Upper lobe of left lung (tissue), 6 donors: ENCODE results near the gene TSPAN11. TPM values are rescaled to one million over a fixed set of nuclear protein-coding genes. Genes with fewer than 3 reads are reported as not detected.

Experiments used
- ATAC-seq, 2 donors: fragments of 200-7000 bp; cut with Tn5 transposase; one replicate each; pipeline ENCODE4 v1.9.1; 2022; ENCODE audit warnings: mild to moderate bottlenecking in 2 of 2, moderate library complexity in 2 of 2; ENCODE audit not compliant: low FRiP score in 2 of 2
- DNase-seq, 2 donors: peaks; one replicate each; pipeline ENCODE4 v3.0.0-alpha.2; 2019 to 2020
- H3K27ac ChIP-seq, 4 donors: fragments of 200-600 bp; sonication (generic); one replicate each; pipeline ENCODE4 v1.5.1; 2016 to 2019
- H3K27me3 ChIP-seq, 4 donors: fragments of 200-600 bp; sonication (generic); one replicate each; pipeline ENCODE4 v1.5.1; 2017 to 2019
- H3K36me3 ChIP-seq, 4 donors: fragments of 200-600 bp; sonication (generic); one replicate each; pipeline ENCODE4 v1.5.1; 2016 to 2019
- H3K4me1 ChIP-seq, 4 donors: fragments of 200-600 bp; sonication (generic); one replicate each; pipeline ENCODE4 v1.5.1; 2018 to 2019
- H3K4me3 ChIP-seq, 4 donors: fragments of 200-600 bp; sonication (generic); one replicate each; pipeline ENCODE4 v1.5.1; 2017 to 2019; ENCODE audit warnings: mild to moderate bottlenecking in 2 of 4, moderate library complexity in 1 of 4
- H3K9me3 ChIP-seq, 4 donors: fragments of 200-600 bp; sonication (generic); one replicate each; pipeline ENCODE4 v1.5.1; 2018 to 2019
- CTCF ChIP-seq, 6 experiments: fragments of 450-650 bp in 4 of 6; fragments of 200-600 bp in 2 of 6; sonication (generic) in 2 of 6; IDR thresholded peaks; one replicate each; pipeline ENCODE4 v1.5.1; 2016 to 2019; ENCODE audit warnings: antibody characterized with exemption in 6 of 6
- EP300 ChIP-seq, 4 donors: sonication (generic); formaldehyde crosslinking; IDR thresholded peaks; one replicate each; pipeline ENCODE4 v1.5.1; 2017; ENCODE audit warnings: antibody characterized with exemption in 4 of 4, control low read depth in 2 of 4
- POLR2A ChIP-seq, 4 donors: fragments of 450-650 bp; IDR thresholded peaks; one replicate each; pipeline ENCODE4 v1.5.1; 2016 to 2017; ENCODE audit warnings: antibody characterized with exemption in 4 of 4, mild to moderate bottlenecking in 2 of 4
- POLR2AphosphoS5 ChIP-seq, 2 donors: sonication (generic); formaldehyde crosslinking; IDR thresholded peaks; one replicate each; pipeline ENCODE4 v1.5.1; 2017; ENCODE audit warnings: antibody characterized with exemption in 2 of 2
- WGBS, 2 donors: methylation state at CpG; one replicate each; pipeline ENCODE4 v1.1.5; 2017 to 2018; 5-methylcytosine and 5-hydroxymethylcytosine counted together
- total RNA-seq, 6 donors: library from RNA; depleted of rRNA in 4 of 6; stranded (reverse); fragments of >200 nt in 4 of 6; gene quantifications; one replicate each; pipeline versions ENCODE4 v1.1.0 to v1.2.1, GENCODE V29; 2016 to 2021
- donor health status: DM: no; HTN: no; CAD: no; lungs with moderate emphysema.
- donor health status: DM: no; HTN: yes; CAD: no; lungs with severe emphysema.

The TSPAN11 gene
- total RNA-seq, 6 donors from 2014 or later, result 1.0 to 9.7 (median 3.5) TPM

DNA sequence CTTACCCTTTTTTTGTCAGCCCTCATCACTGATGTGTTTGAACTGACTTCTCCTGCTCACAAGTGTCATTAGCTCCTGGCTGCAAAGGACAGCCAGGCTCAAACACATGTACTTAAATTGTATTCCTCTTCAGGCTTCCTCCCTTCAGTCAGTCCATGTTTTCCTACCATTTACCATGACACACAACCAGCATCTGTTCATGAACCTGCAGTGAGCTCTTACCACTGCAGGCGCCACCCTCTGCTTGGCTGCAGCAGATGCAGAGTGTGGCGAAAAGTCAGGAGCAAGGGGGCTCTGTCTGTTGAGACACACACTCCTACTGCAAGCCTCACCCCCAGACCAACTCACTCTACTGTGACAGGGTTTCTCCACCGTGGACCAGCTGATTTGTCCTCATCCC, 70.2 kb downstream of the TSPAN11 start:
- H3K36me3 ChIP-seq, result no peaks in the 10 kb centered on the region
- DNase-seq, result no peak
- no peaks in the 10 kb centered on the region for H3K27me3 ChIP-seq
- ATAC-seq, result no peak
- no peak overlapping the region for H3K27ac ChIP-seq
- H3K4me1 ChIP-seq, result no peaks in the 10 kb centered on the region
- 89 to 93% methylated on average over 3 of the region's 3 CpGs for WGBS, 2 donors
- no peak for TF ChIP-seq CTCF (IDR thresholded peaks at IDR 0.05)
- no peak for TF ChIP-seq EP300 (IDR thresholded peaks at IDR 0.05)
- no peak for TF ChIP-seq POLR2AphosphoS5 (IDR thresholded peaks at IDR 0.05)
- TF ChIP-seq POLR2A (IDR thresholded peaks at IDR 0.05), result no peak
- no peak overlapping the region for H3K4me3 ChIP-seq
- no peaks in the 10 kb centered on the region for H3K9me3 ChIP-seq

- Histone ChIP-seq H3K36me3 (no peaks in the 10 kb centered on the region), H3K27me3 (no peaks in the 10 kb centered on the region), H3K9me3 (no peaks in the 10 kb centered on the region), H3K27ac (no peak overlapping the region), H3K4me1 (no peaks in the 10 kb centered on the region), H3K4me3 (no peak overlapping the region)
- no peak for TF ChIP-seq CTCF (IDR thresholded peaks at IDR 0.05)
- no peak for TF ChIP-seq EP300 (IDR thresholded peaks at IDR 0.05)
- no peak for TF ChIP-seq POLR2A (IDR thresholded peaks at IDR 0.05)
- no peak for TF ChIP-seq POLR2AphosphoS5 (IDR thresholded peaks at IDR 0.05)
- DNase-seq (no peak), ATAC-seq (no peak)
- 88 to 100% methylated on average over 1 to 7 of the region's 7 CpGs for WGBS, 2 donors
Observed at GRCh38 chr12:30997685-30998440, 71.3 kb downstream of the TSPAN11 start.

GRCh38 chr12:30999011-30999410, 72.5 kb downstream of the TSPAN11 start:
- ATAC-seq (no peak), DNase-seq (no peak)
- Histone ChIP-seq H3K27me3 (no peaks in the 10 kb centered on the region), H3K27ac (no peak overlapping the region), H3K4me1 (no peaks in the 10 kb centered on the region), H3K36me3 (no peaks in the 10 kb centered on the region), H3K4me3 (no peak overlapping the region), H3K9me3 (no peaks in the 10 kb centered on the region)
- TF ChIP-seq POLR2A (IDR thresholded peaks at IDR 0.05), result no peak
- 94 to 97% methylated on average over 6 of the region's 6 CpGs for WGBS, 2 donors

DNA sequence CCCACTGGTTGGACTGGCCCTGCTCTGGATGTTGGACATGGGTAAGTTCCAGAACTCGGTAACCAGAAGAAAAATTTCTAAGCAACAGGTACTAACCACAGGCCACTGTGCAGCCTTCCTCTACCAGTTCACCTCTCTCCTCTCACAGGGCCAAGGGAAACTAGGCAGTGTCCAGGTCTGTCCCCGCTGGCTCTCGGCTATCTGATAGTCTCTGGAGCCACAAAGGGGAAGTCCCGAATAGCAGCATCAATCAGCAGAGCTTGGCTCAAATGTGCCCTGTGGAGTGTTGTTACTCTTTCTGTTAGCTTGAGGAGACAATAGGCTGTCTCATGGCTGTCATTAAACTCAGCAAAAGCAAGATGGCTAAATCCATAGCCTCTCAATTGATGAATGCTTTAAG, 73.2 kb downstream of the TSPAN11 start:
- WGBS, 2 donors, result 66% methylated on average over 3 to 4 of the region's 4 CpGs
- H3K9me3 ChIP-seq, result no peaks in the 10 kb centered on the region
- H3K27me3 ChIP-seq, result no peaks in the 10 kb centered on the region
- TF ChIP-seq POLR2A (IDR thresholded peaks at IDR 0.05) (no peak), POLR2AphosphoS5 (IDR thresholded peaks at IDR 0.05) (no peak), CTCF (IDR thresholded peaks at IDR 0.05) (no peak), EP300 (IDR thresholded peaks at IDR 0.05) (no peak)
- no peaks in the 10 kb centered on the region for H3K36me3 ChIP-seq
- no peaks in the 10 kb centered on the region for H3K4me1 ChIP-seq
- no peak overlapping the region for H3K4me3 ChIP-seq
- DNase-seq (no peak), ATAC-seq (no peak)
- H3K27ac ChIP-seq, result no peak overlapping the region

DNA sequence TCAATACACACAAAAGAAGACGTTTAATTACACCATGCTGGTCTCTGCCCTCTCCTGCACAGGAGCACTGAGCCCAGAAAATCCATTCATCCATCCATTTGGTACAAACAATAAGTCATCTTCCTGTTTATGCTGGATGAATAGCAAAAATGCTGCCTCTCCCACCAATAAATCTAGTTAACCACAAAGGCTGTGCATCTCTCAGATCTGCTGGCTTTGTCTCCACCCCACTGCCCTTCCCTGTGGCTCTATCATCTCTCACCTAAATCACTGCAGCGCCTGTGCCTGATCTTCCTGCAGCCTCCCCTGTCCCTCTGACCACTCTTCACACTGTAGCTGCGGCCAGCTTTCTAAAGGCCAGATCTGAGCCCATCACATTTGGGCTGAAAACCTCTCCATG, 74.2 kb downstream of the TSPAN11 start:
- peaks cover 0 to 7% (median under 1%) of the 10 kb centered on the region in 4 donors for H3K4me1 ChIP-seq
- H3K27me3 ChIP-seq, result no peaks in the 10 kb centered on the region
- H3K4me3 ChIP-seq, result no peak overlapping the region
- no peaks in the 10 kb centered on the region for H3K36me3 ChIP-seq
- TF ChIP-seq EP300 (IDR thresholded peaks at IDR 0.05), result no peak
- no peak for TF ChIP-seq POLR2AphosphoS5 (IDR thresholded peaks at IDR 0.05)
- ATAC-seq (no peak), DNase-seq (no peak)
- no peaks in the 10 kb centered on the region for H3K9me3 ChIP-seq
- WGBS, 2 donors, result 53 to 76% methylated on average over 3 of the region's 3 CpGs
- H3K27ac ChIP-seq, result no peak overlapping the region
